Prostate gland (tissue), 2 donors: ENCODE measurements around the gene PASK.

Experiments used
- POLR2A ChIP-seq: fragments of 450-650 bp; IDR thresholded peaks from one replicate; pipeline ENCODE4 v1.6.1; 2016; ENCODE audit warnings: antibody characterized with exemption, mild to moderate bottlenecking
- TF ChIP-seq, protein P1 (sequence below), 4 experiments: fragments of 200-600 bp in 2 of 4; fragments of 450-650 bp in 2 of 4; sonication (generic) in 2 of 4; IDR thresholded peaks; 1 replicate in 3 of 4; 2 replicates in 1 of 4; pipeline ENCODE4 v1.5.1; 2016 to 2019; ENCODE audit warnings: antibody characterized with exemption in 4 of 4, mild to moderate bottlenecking in 2 of 4, moderate library complexity in 2 of 4

DNA sequence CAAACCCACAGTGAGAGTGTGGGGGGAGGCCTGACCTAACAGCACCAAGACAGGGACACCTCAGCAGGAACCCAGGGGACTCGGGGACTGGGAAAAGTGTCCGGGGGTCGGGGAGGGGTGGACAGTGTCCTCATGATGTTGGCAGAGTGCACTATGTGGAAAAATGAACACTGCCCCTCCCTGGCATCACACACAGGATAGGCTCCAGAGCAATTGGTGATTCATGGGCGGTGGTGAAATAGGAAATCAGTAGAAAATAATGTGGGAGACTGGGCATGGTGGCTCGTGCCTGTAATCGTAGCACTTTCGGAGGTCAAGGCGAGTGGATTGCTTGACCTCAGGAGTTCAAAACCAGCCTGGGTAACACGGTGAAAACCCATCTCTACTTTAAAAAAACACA lies 35.6 kb upstream of the PASK start:
- TF ChIP-seq, protein P1, sequence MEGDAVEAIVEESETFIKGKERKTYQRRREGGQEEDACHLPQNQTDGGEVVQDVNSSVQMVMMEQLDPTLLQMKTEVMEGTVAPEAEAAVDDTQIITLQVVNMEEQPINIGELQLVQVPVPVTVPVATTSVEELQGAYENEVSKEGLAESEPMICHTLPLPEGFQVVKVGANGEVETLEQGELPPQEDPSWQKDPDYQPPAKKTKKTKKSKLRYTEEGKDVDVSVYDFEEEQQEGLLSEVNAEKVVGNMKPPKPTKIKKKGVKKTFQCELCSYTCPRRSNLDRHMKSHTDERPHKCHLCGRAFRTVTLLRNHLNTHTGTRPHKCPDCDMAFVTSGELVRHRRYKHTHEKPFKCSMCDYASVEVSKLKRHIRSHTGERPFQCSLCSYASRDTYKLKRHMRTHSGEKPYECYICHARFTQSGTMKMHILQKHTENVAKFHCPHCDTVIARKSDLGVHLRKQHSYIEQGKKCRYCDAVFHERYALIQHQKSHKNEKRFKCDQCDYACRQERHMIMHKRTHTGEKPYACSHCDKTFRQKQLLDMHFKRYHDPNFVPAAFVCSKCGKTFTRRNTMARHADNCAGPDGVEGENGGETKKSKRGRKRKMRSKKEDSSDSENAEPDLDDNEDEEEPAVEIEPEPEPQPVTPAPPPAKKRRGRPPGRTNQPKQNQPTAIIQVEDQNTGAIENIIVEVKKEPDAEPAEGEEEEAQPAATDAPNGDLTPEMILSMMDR (IDR thresholded peaks at IDR 0.05), result no peak
- TF ChIP-seq POLR2A, result no peak
